Natural killer cell (primary cell): ENCODE data around the gene CCDC69. TPM values are rescaled to one million over a fixed set of nuclear protein-coding genes. Genes with fewer than 3 reads are reported as not detected.
A peak's percentile ranks its signal among the peaks of the same experiment; 100 is the strongest.
"Not testable (repeated sequence)": the region's sequence is repeated elsewhere in the genome, so short reads cannot be mapped to it uniquely, and the experiment has no call there.

Experiments used
- ATAC-seq, 3 donors: fragments of 150-1000 bp in 2 of 3; fragments of 200-7000 bp in 1 of 3; cut with Tn5 transposase; 1 replicate in 1 of 3; 2 replicates in 2 of 3; pipeline ENCODE4 v1.10.0; 2021; ENCODE audit warnings: mild to moderate bottlenecking in 2 of 3, moderate library complexity in 2 of 3
- DNase-seq, 2 donors: peaks; one replicate each; pipeline versions ENCODE4 v3.0.0 to v3.0.0-alpha.2; 2013 to 2021; ENCODE audit warnings: mixed read lengths in 1 of 2
- H3K27ac ChIP-seq: one replicate; pipeline ENCODE4 v1.5.1; 2013; ENCODE audit warnings: mild to moderate bottlenecking, low read length
- H3K27me3 ChIP-seq: one replicate; pipeline ENCODE4 v1.6.1; 2013; ENCODE audit warnings: low read length; ENCODE audit not compliant: control insufficient read depth, insufficient read depth
- H3K36me3 ChIP-seq: one replicate; pipeline ENCODE4 v1.6.1; 2013; ENCODE audit warnings: low read length; ENCODE audit not compliant: control insufficient read depth, insufficient read depth
- H3K4me1 ChIP-seq: one replicate; pipeline ENCODE4 v1.6.1; 2013; ENCODE audit warnings: low read length; ENCODE audit not compliant: control insufficient read depth, insufficient read depth
- H3K4me3 ChIP-seq: one replicate; pipeline ENCODE4 v1.5.1; 2013; ENCODE audit warnings: low read length
- H3K9me3 ChIP-seq: one replicate; pipeline ENCODE4 v1.6.1; 2013; ENCODE audit warnings: low read length; ENCODE audit not compliant: control insufficient read depth, insufficient read depth
- H3K27ac Mint-ChIP-seq, 2 donors: one replicate each; pipeline ENCODE4 v1.8.0; 2022; ENCODE audit warnings: mild to moderate bottlenecking in 2 of 2, mixed read lengths in 2 of 2, moderate library complexity in 1 of 2
- H3K27me3 Mint-ChIP-seq, 2 donors: one replicate each; pipeline ENCODE4 v1.8.0; 2022; ENCODE audit warnings: low read depth in 2 of 2, mixed read lengths in 2 of 2
- H3K36me3 Mint-ChIP-seq: one replicate; pipeline ENCODE4 v1.8.0; 2022; ENCODE audit warnings: mixed read lengths
- H3K4me1 Mint-ChIP-seq, 2 donors: one replicate each; pipeline ENCODE4 v1.8.0; 2022; ENCODE audit warnings: mixed read lengths in 2 of 2
- H3K4me3 Mint-ChIP-seq: one replicate; pipeline ENCODE4 v1.8.0; 2022; ENCODE audit warnings: mild to moderate bottlenecking, moderate library complexity, mixed read lengths
- H3K9me3 Mint-ChIP-seq, 2 donors: one replicate each; pipeline ENCODE4 v1.8.0; 2022; ENCODE audit warnings: mixed read lengths in 2 of 2
- CTCF ChIP-seq: fragments of 200-600 bp; IDR thresholded peaks from one replicate; pipeline ENCODE4 v1.8.0; 2022; ENCODE audit warnings: antibody characterized with exemption
- WGBS: methylation state at CpG from one replicate; pipeline ENCODE4 v1.1.7; 2013; ENCODE audit warnings: missing lambda C conversion rate; ENCODE audit not compliant: insufficient coverage; 5-methylcytosine and 5-hydroxymethylcytosine counted together
- intact Hi-C: fragments of 100-400 bp; cut with micrococcal nuclease; formaldehyde crosslinking; loops from one replicate; pipeline ENCODE4 v1.14.2; 2022
- total RNA-seq, 4 donors: library from RNA; stranded (reverse); fragments of 120-200 nt in 1 of 4; gene quantifications; one replicate each; pipeline versions ENCODE4 v1.2.3 to v1.2.4, GENCODE V29; 2013 to 2022

Gene CCDC69
- total RNA-seq, 3 donors from 2014 or later (not counting 1 experiment from before 2014, with no cell fraction given): 181 to 227 (median 204) TPM

DNA sequence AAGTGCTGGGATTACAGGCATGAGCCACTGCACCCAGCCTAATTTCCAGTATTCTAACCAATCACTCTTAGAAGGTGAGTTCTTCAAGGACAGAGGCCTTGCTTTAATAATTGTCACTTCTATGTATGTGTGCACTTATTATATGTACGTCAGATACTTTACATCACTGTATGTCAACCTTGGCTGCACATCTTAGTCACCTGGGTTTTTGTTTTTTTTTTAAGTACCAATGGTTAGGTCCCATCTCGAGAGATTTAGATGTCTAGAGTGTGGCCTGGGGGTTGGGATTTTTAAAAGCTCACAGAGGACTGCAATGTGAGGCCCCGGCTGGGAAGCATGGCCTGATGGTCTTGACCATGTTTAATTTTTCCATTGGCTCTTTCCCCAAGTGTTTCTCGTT is 19.2 kb upstream of the CCDC69 start:
- no peaks in the 10 kb centered on the region for H3K9me3 Mint-ChIP-seq
- Histone ChIP-seq H3K27me3 (no peaks in the 10 kb centered on the region), H3K9me3 (no peaks in the 10 kb centered on the region), H3K4me3 (no peak overlapping the region), H3K27ac (no peak overlapping the region), H3K36me3 (no peaks in the 10 kb centered on the region), H3K4me1 (peaks cover 9% of the 10 kb centered on the region)
- no peak for DNase-seq
- intact Hi-C loops: no loop called here
- H3K4me1 Mint-ChIP-seq: peaks cover 13 to 14% of the 10 kb centered on the region in 2 donors
- no peaks in the 10 kb centered on the region for H3K36me3 Mint-ChIP-seq
- H3K27me3 Mint-ChIP-seq: no peaks in the 10 kb centered on the region
- no peak overlapping the region for H3K27ac Mint-ChIP-seq
- no peak overlapping the region for H3K4me3 Mint-ChIP-seq
- WGBS: 87% methylated on average over 4 of the region's 4 CpGs
- ATAC-seq: no peak
- TF ChIP-seq CTCF: no peak

- TF ChIP-seq CTCF: no peak
- no peaks in the 10 kb centered on the region for H3K9me3 Mint-ChIP-seq
- WGBS: 88% methylated on average over 2 of the region's 2 CpGs
- no peaks in the 10 kb centered on the region for H3K27me3 Mint-ChIP-seq
- ATAC-seq (no peak), DNase-seq (no peak)
- intact Hi-C loops: no loop called here
- H3K36me3 Mint-ChIP-seq: no peaks in the 10 kb centered on the region
- Histone ChIP-seq H3K36me3 (no peaks in the 10 kb centered on the region), H3K27ac (no peak overlapping the region), H3K4me3 (no peak overlapping the region), H3K4me1 (peaks cover 9% of the 10 kb centered on the region), H3K9me3 (no peaks in the 10 kb centered on the region), H3K27me3 (no peaks in the 10 kb centered on the region)
- H3K4me1 Mint-ChIP-seq: peaks cover 13 to 14% of the 10 kb centered on the region in 2 donors
- no peak overlapping the region for H3K4me3 Mint-ChIP-seq
- H3K27ac Mint-ChIP-seq: no peak overlapping the region
Observed at GRCh38 chr5:151240924-151241635, 17.2 kb upstream of the CCDC69 start.

GRCh38 chr5:151240268-151240835 is 16.5 kb upstream of the CCDC69 start:
- H3K27me3 ChIP-seq, H3K27ac Mint-ChIP-seq, H3K9me3 ChIP-seq, H3K27ac ChIP-seq, H3K36me3 Mint-ChIP-seq, H3K4me3 Mint-ChIP-seq, ATAC-seq, H3K4me3 ChIP-seq, H3K9me3 Mint-ChIP-seq, H3K27me3 Mint-ChIP-seq, DNase-seq, H3K36me3 ChIP-seq, intact Hi-C loops: not testable (repeated sequence)
- peaks cover 13% of the 10 kb centered on the region for H3K4me1 ChIP-seq
- peaks cover 13 to 14% of the 10 kb centered on the region in 2 donors for H3K4me1 Mint-ChIP-seq
- 91% methylated on average over 10 of the region's 10 CpGs for WGBS

DNA sequence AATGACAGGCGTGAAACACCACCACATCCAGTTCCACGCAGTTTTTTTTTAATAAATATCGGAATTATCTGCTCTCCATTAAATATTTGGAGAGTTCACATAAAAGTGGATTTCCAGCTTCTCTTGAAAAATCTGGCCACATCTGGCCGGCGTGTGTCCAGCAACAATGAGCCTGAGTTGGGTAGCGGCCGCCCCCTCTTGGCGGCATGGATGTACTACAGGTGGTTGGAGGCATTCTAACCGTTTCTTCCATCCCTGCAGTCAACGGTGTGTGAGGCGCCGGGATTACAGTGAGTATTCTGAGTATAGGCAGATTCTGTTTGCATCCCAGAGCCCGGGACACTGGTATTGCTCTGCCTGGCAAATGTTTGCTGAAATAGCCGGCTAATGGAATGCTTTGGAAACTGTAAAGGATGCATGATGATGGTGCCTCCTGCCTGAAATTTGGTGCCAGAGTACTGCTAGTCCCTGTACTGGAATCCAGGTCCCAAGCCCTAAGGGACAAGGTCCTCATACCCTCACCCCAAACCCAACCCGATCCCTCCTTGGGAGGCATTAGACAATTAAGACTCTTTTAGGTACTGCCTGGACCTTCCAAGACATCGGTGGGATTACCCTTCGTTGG is 15.5 kb upstream of the CCDC69 start:
- no peaks in the 10 kb centered on the region for H3K27me3 Mint-ChIP-seq
- no peaks in the 10 kb centered on the region for H3K9me3 Mint-ChIP-seq
- no peaks in the 10 kb centered on the region for H3K36me3 ChIP-seq
- no peaks in the 10 kb centered on the region for H3K9me3 ChIP-seq
- intact Hi-C loops: loop anchor here (1.0 to 5.0 kb wide), 2 partner anchors 82 to 113 kb away; partner anchors contain the start of gene ANXA6
- no peak overlapping the region for H3K4me3 ChIP-seq
- WGBS: 17% methylated on average over 14 of the region's 17 CpGs
- no peak overlapping the region for H3K27ac Mint-ChIP-seq
- no peaks in the 10 kb centered on the region for H3K27me3 ChIP-seq
- H3K27ac ChIP-seq: no peak overlapping the region
- no peaks in the 10 kb centered on the region for H3K36me3 Mint-ChIP-seq
- TF ChIP-seq CTCF: peak; percentile 95
- peaks cover 19% of the 10 kb centered on the region in 2 donors for H3K4me1 Mint-ChIP-seq
- H3K4me1 ChIP-seq: peaks cover 17% of the 10 kb centered on the region
- DNase-seq (peak; percentile 64 to 67), ATAC-seq (peak; percentile 82 to 93 (median 83))
- H3K4me3 Mint-ChIP-seq: no peak overlapping the region
